Fibroblast of lung (primary cell): ENCODE results near the gene RRAS. TPM values are rescaled to one million over a fixed set of nuclear protein-coding genes. Genes with fewer than 3 reads are reported as not detected.

Source experiments
- DNase-seq, 2 donors: peaks; one replicate each; pipeline versions ENCODE4 v3.0.0 to v3.0.0-alpha.2; 2010; ENCODE audit warnings: low read depth in 2 of 2
- H2AFZ ChIP-seq: 2 replicates; pipeline ENCODE4 v1.5.1; 2012; ENCODE audit warnings: low read length, control low read depth, inconsistent platforms
- H3K27ac ChIP-seq: 2 replicates; pipeline ENCODE4 v1.5.1; 2011; ENCODE audit warnings: low read length, control low read depth; ENCODE audit not compliant: insufficient read depth
- H3K27me3 ChIP-seq: 2 replicates; pipeline ENCODE4 v1.5.1; 2011; ENCODE audit warnings: mild to moderate bottlenecking, low read length; ENCODE audit not compliant: control insufficient read depth, insufficient read depth
- H3K36me3 ChIP-seq: 2 replicates; pipeline ENCODE4 v1.5.1; 2011; ENCODE audit warnings: low read length; ENCODE audit not compliant: control insufficient read depth, insufficient read depth
- H3K4me1 ChIP-seq: 2 replicates; pipeline ENCODE4 v1.5.1; 2011; ENCODE audit warnings: low read length; ENCODE audit not compliant: control insufficient read depth, insufficient read depth; ENCODE audit errors: extremely low read depth
- H3K4me2 ChIP-seq: 2 replicates; pipeline ENCODE4 v1.5.1; 2011; ENCODE audit warnings: low read length, control low read depth; ENCODE audit not compliant: insufficient read depth; ENCODE audit errors: extremely low read depth
- H3K4me3 ChIP-seq, 4 experiments: fragments of 200-600 bp in 1 of 4; sonication (generic) in 1 of 4; replicated peaks in 1 of 4; 2 replicates each; pipeline ENCODE4 v1.5.1; 2011 to 2016; ENCODE audit warnings: low read length in 4 of 4, low read depth in 3 of 4, mild to moderate bottlenecking in 3 of 4, control low read depth in 2 of 4, inconsistent platforms in 1 of 4, mixed read lengths in 1 of 4; ENCODE audit not compliant: insufficient read depth in 1 of 4; ENCODE audit errors: control extremely low read depth in 1 of 4
- H3K79me2 ChIP-seq: 2 replicates; pipeline ENCODE4 v1.5.1; 2012; ENCODE audit warnings: mild to moderate bottlenecking, low read length, inconsistent platforms; ENCODE audit not compliant: control insufficient read depth, insufficient read depth
- H3K9ac ChIP-seq: 2 replicates; pipeline ENCODE4 v1.5.1; 2011; ENCODE audit warnings: mild to moderate bottlenecking, low read length, control low read depth; ENCODE audit not compliant: insufficient read depth
- H3K9me3 ChIP-seq: 2 replicates; pipeline ENCODE4 v1.5.1; 2012; ENCODE audit warnings: low read depth, low read length; ENCODE audit not compliant: control insufficient read depth, insufficient read depth
- H4K20me1 ChIP-seq: 2 replicates; pipeline ENCODE4 v1.5.1; 2011; ENCODE audit warnings: low read length; ENCODE audit not compliant: control insufficient read depth, insufficient read depth; ENCODE audit errors: extremely low read depth
- CTCF ChIP-seq, 2 donors: IDR thresholded peaks in 1 of 2; conservative IDR thresholded peaks in 1 of 2; 1 replicate in 1 of 2; 2 replicates in 1 of 2; pipeline ENCODE4 v1.5.1; 2011 to 2012; ENCODE audit warnings: low read length in 2 of 2, control low read depth in 1 of 2, inconsistent platforms in 1 of 2, low read depth in 1 of 2, mild to moderate bottlenecking in 1 of 2
- EZH2 ChIP-seq: IDR thresholded peaks from 2 replicates; pipeline ENCODE4 v1.5.1; 2012; ENCODE audit warnings: low read length, control low read depth, mild to moderate bottlenecking; ENCODE audit errors: missing control alignments
- polyA minus RNA-seq: library from RNA; depleted of rRNA, polyadenylated mRNA; stranded (reverse); fragments of >200 nt; gene quantifications from 2 replicates; pipeline ENCODE4 v1.2.3, GENCODE V29; 2011; ENCODE audit warnings: low replicate concordance
- polyA plus RNA-seq, 2 donors: library from polyadenylated mRNA; depleted of rRNA in 1 of 2; stranded (reverse) in 1 of 2; unstranded in 1 of 2; fragments of >200 nt; gene quantifications; 2 replicates each; pipeline ENCODE4 v1.2.1, GENCODE V29; 2011 to 2012; ENCODE audit warnings: missing spikeins in 1 of 2
- total RNA-seq: library from RNA; depleted of rRNA; stranded (reverse); fragments of >200 nt; gene quantifications from 2 replicates; pipeline ENCODE4 v1.2.1, GENCODE V29; 2014

The RRAS gene
- 34.2 and 60.1 TPM in 2 replicates for total RNA-seq
- polyA plus RNA-seq, result 92.6 and 129 TPM in 2 replicates
- 144 and 191 TPM in 2 replicates for polyA plus RNA-seq (2012)
- polyA minus RNA-seq, result 131 and 196 TPM in 2 replicates

- peaks cover 33% of the 10 kb centered on the region for H3K79me2 ChIP-seq
- no peaks in the 10 kb centered on the region for H3K9me3 ChIP-seq
- peak; percentile 100 for DNase-seq
- H3K9ac ChIP-seq, result peak within 1 kb of the TSS; percentile 75
- H2AFZ ChIP-seq, result no peak within 1 kb of the TSS
- H4K20me1 ChIP-seq, result no peaks in the 10 kb centered on the region
- TF ChIP-seq CTCF (conservative IDR thresholded peaks at IDR 0.05 in 1 of 2, IDR thresholded peaks at IDR 0.05 in 1 of 2; ENCODE audit: low read depth in 1 of 2, low read length in 2 of 2), result no peak
- TF ChIP-seq EZH2, result no peak
- H3K4me2 ChIP-seq, result peak within 1 kb of the TSS; percentile 96
- H3K4me3 ChIP-seq, result peak within 1 kb of the TSS; percentile 60 to 90 (median 73)
- peak within 1 kb of the TSS; percentile 97 for H3K27ac ChIP-seq
- H3K27me3 ChIP-seq, result no peaks in the 10 kb centered on the region
- peaks cover 2% of the 10 kb centered on the region for H3K36me3 ChIP-seq
- H3K4me1 ChIP-seq, result peaks cover 7% of the 10 kb centered on the region
These were observed at the start of gene RRAS for GRCh38 chr19:49640113-49640898. Gene RRAS (minus strand): TSS chr19:49640143. CDS start chr19:49640098, 45 bp downstream.

- peaks cover 5% of the 10 kb centered on the region for H3K4me1 ChIP-seq
- H3K27ac ChIP-seq, result peak within 1 kb of the TSS; percentile 61
- H4K20me1 ChIP-seq, result no peaks in the 10 kb centered on the region
- no peaks in the 10 kb centered on the region for H3K27me3 ChIP-seq
- H2AFZ ChIP-seq, result peak within 1 kb of the TSS; percentile 61
- no peak within 1 kb of the TSS for H3K9ac ChIP-seq
- no peak for DNase-seq
- no peaks in the 10 kb centered on the region for H3K9me3 ChIP-seq
- no peak for TF ChIP-seq EZH2
- TF ChIP-seq CTCF (conservative IDR thresholded peaks at IDR 0.05 in 1 of 2, IDR thresholded peaks at IDR 0.05 in 1 of 2; ENCODE audit: low read depth in 1 of 2, low read length in 2 of 2), result peak; percentile 47 to 63
- peak within 1 kb of the TSS; percentile 100 for H3K4me2 ChIP-seq
- peaks cover 17% of the 10 kb centered on the region for H3K36me3 ChIP-seq
- no peaks in the 10 kb centered on the region for H3K79me2 ChIP-seq
- peak within 1 kb of the TSS; percentile 43 to 69 (median 64) for H3K4me3 ChIP-seq
These were observed 49.5 kb upstream of the RRAS start, which contains the start of gene ADM5 for GRCh38 chr19:49689133-49690078. Gene ADM5 (plus strand): TSS chr19:49689594. CDS start chr19:49689838, 244 bp downstream.
